MM.1S (cell line): ENCODE measurements around the gene RPS6KA2.

Experiments used
- DNase-seq: peaks from one replicate; pipeline ENCODE4 v3.0.0-alpha.2; 2015
- H2AFZ ChIP-seq: fragments of 300-600 bp; sonication (generic); 2 replicates; pipeline ENCODE4 v1.6.0; 2016; ENCODE audit warnings: antibody characterized with exemption, low read length
- H3F3A ChIP-seq: fragments of 300-600 bp; sonication (generic); 2 replicates; pipeline ENCODE4 v1.6.1; 2016; ENCODE audit warnings: mild to moderate bottlenecking, antibody characterized with exemption, low read length, moderate library complexity, mixed read lengths; ENCODE audit not compliant: insufficient read depth
- H3K27ac ChIP-seq: fragments of 300-600 bp; sonication (generic); 2 replicates; pipeline ENCODE4 v1.5.1; 2016; ENCODE audit warnings: mild to moderate bottlenecking, low read length
- H3K27me3 ChIP-seq: fragments of 300-600 bp; sonication (generic); replicated peaks from 2 replicates; pipeline ENCODE4 v1.6.0; 2016; ENCODE audit warnings: low read length; ENCODE audit not compliant: insufficient read depth
- H3K36me3 ChIP-seq: fragments of 300-600 bp; sonication (generic); replicated peaks from 2 replicates; pipeline ENCODE4 v1.6.1; 2016; ENCODE audit warnings: mild to moderate bottlenecking, low read length, mixed read lengths; ENCODE audit not compliant: insufficient read depth
- H3K4me1 ChIP-seq: fragments of 300-600 bp; sonication (generic); 2 replicates; pipeline ENCODE4 v1.6.1; 2016; ENCODE audit warnings: low read length, mixed read lengths
- H3K4me2 ChIP-seq: fragments of 300-600 bp; sonication (generic); 2 replicates; pipeline ENCODE4 v1.6.0; 2016; ENCODE audit warnings: low read depth, low read length
- H3K4me3 ChIP-seq: fragments of 300-600 bp; sonication (generic); 2 replicates; pipeline ENCODE4 v1.5.1; 2016; ENCODE audit warnings: low read length, mixed read lengths
- H3K79me2 ChIP-seq: fragments of 300-600 bp; sonication (generic); 2 replicates; pipeline ENCODE4 v1.6.1; 2016; ENCODE audit warnings: mixed run types, low read length, mixed read lengths
- H3K9ac ChIP-seq: fragments of 300-600 bp; sonication (generic); 2 replicates; pipeline ENCODE4 v1.6.1; 2016; ENCODE audit warnings: low read length, mixed read lengths
- H3K9me2 ChIP-seq: fragments of 300-600 bp; sonication (generic); replicated peaks from 2 replicates; pipeline ENCODE4 v1.6.1; 2016; ENCODE audit warnings: mild to moderate bottlenecking, low read length, mixed read lengths; ENCODE audit not compliant: insufficient read depth
- H3K9me3 ChIP-seq: fragments of 300-600 bp; sonication (generic); replicated peaks from 2 replicates; pipeline ENCODE4 v1.6.1; 2016; ENCODE audit warnings: mild to moderate bottlenecking, low read length, mixed read lengths; ENCODE audit not compliant: insufficient read depth
- H4K20me1 ChIP-seq: fragments of 300-600 bp; sonication (generic); 2 replicates; pipeline ENCODE4 v1.6.1; 2016; ENCODE audit warnings: mild to moderate bottlenecking, low read length, moderate library complexity, mixed read lengths; ENCODE audit not compliant: insufficient read depth
- CTCF ChIP-seq: fragments of 300-600 bp; sonication (generic); IDR thresholded peaks from 2 replicates; pipeline ENCODE4 v1.5.1; 2016; ENCODE audit warnings: antibody characterized with exemption, low read length, mixed read lengths
- EZH2 ChIP-seq: fragments of 300-600 bp; sonication (generic); optimal IDR thresholded peaks from 2 replicates; pipeline ENCODE3; 2017; ENCODE audit warnings: low read depth, mild to moderate bottlenecking, antibody characterized with exemption, low read length, mixed read lengths
- EZH2phosphoT487 ChIP-seq: fragments of 300-600 bp; sonication (generic); IDR thresholded peaks from 2 replicates; pipeline ENCODE4 v1.6.1; 2018; ENCODE audit warnings: antibody characterized with exemption, low read length

The RPS6KA2 gene

GRCh38 chr6:166459906-166460305 lies 167.1 kb downstream of the RPS6KA2 start:
- Histone ChIP-seq H3K9me3 (no peaks in the 10 kb centered on the region), H3K4me3 (no peak overlapping the region), H3F3A (no peaks in the 10 kb centered on the region), H3K36me3 (no peaks in the 10 kb centered on the region), H3K27ac (no peak overlapping the region), H3K9ac (no peak overlapping the region), H3K9me2 (no peaks in the 10 kb centered on the region), H3K4me1 (no peaks in the 10 kb centered on the region), H2AFZ (no peak overlapping the region), H3K4me2 (no peak overlapping the region), H3K27me3 (no peaks in the 10 kb centered on the region), H3K79me2 (no peaks in the 10 kb centered on the region), H4K20me1 (no peaks in the 10 kb centered on the region)
- no peak for DNase-seq
- TF ChIP-seq EZH2phosphoT487 (no peak), EZH2 (no peak), CTCF (no peak)

- Histone ChIP-seq H3K27me3 (no peaks in the 10 kb centered on the region), H3K9me2 (no peaks in the 10 kb centered on the region), H3K27ac (no peak overlapping the region), H3F3A (no peaks in the 10 kb centered on the region), H3K4me2 (no peak overlapping the region), H3K9me3 (no peaks in the 10 kb centered on the region), H3K36me3 (no peaks in the 10 kb centered on the region), H3K4me3 (no peak overlapping the region), H3K9ac (no peak overlapping the region), H4K20me1 (no peaks in the 10 kb centered on the region), H2AFZ (no peak overlapping the region), H3K4me1 (no peaks in the 10 kb centered on the region), H3K79me2 (no peaks in the 10 kb centered on the region)
- TF ChIP-seq CTCF (no peak), EZH2phosphoT487 (no peak), EZH2 (no peak)
- DNase-seq = no peak
These were observed 167.8 kb downstream of the RPS6KA2 start for GRCh38 chr6:166459272-166459671.

GRCh38 chr6:166456395-166457156 lies 170.5 kb downstream of the RPS6KA2 start:
- no peak overlapping the region for H3K4me3 ChIP-seq
- H2AFZ ChIP-seq = no peak overlapping the region
- no peaks in the 10 kb centered on the region for H3K36me3 ChIP-seq
- no peaks in the 10 kb centered on the region for H3K9me2 ChIP-seq
- no peaks in the 10 kb centered on the region for H3K4me1 ChIP-seq
- no peaks in the 10 kb centered on the region for H4K20me1 ChIP-seq
- no peaks in the 10 kb centered on the region for H3K9me3 ChIP-seq
- TF ChIP-seq EZH2phosphoT487 = no peak
- TF ChIP-seq CTCF = peak; percentile 45
- no peak for TF ChIP-seq EZH2
- H3K27ac ChIP-seq = no peak overlapping the region
- no peak overlapping the region for H3K4me2 ChIP-seq
- peak; percentile 41 for DNase-seq
- H3F3A ChIP-seq = no peaks in the 10 kb centered on the region
- H3K79me2 ChIP-seq = no peaks in the 10 kb centered on the region
- no peak overlapping the region for H3K9ac ChIP-seq
- no peaks in the 10 kb centered on the region for H3K27me3 ChIP-seq
